Measurements from ENCODE around the gene POLR1H. TPM values are rescaled to one million over a fixed set of nuclear protein-coding genes. Genes with fewer than 3 reads are reported as not detected.

Gene POLR1H
- total RNA-seq, 1 donor from 2014 or later, result 20.3 TPM

- TF ChIP-seq CTCF (IDR thresholded peaks at IDR 0.05), result no peak
- Histone ChIP-seq H3K27ac (peak overlapping the region; percentile 88), H3K4me3 (peak overlapping the region; percentile 73), H3K4me1 (peaks cover 18% of the 10 kb centered on the region), H3K36me3 (peaks cover 10% of the 10 kb centered on the region), H3K9me3 (no peaks in the 10 kb centered on the region), H3K27me3 (peaks cover 4% of the 10 kb centered on the region)
- no peak for ATAC-seq
- no peak for DNase-seq
- intact Hi-C loops (cut with DNase I), result no loop called here
Measured at GRCh38 chr6:30067460-30068139, 6.5 kb downstream of the POLR1H start.

- H3K9me3 ChIP-seq, result no peaks in the 10 kb centered on the region
Measured at GRCh38 chr6:30071081-30071818, 10.2 kb downstream of the POLR1H start.

GRCh38 chr6:30071858-30072257, 10.8 kb downstream of the POLR1H start:
- no peak overlapping the region for H3K4me3 ChIP-seq
- no peak for TF ChIP-seq CTCF (IDR thresholded peaks at IDR 0.05)
- H3K4me1 ChIP-seq, result peaks cover 14% of the 10 kb centered on the region
- no peak overlapping the region for H3K27ac ChIP-seq
- H3K36me3 ChIP-seq, result peaks cover 6% of the 10 kb centered on the region
- intact Hi-C loops (cut with DNase I), result no loop called here
- ATAC-seq (no peak), DNase-seq (no peak)
- H3K9me3 ChIP-seq, result no peaks in the 10 kb centered on the region
- peaks cover 27% of the 10 kb centered on the region for H3K27me3 ChIP-seq

More at GRCh38 chr6:30071081-30071818, 10.2 kb downstream of the POLR1H start:
- peaks cover 6% of the 10 kb centered on the region for H3K36me3 ChIP-seq
- H3K27ac ChIP-seq, result no peak overlapping the region
- peaks cover 14% of the 10 kb centered on the region for H3K4me1 ChIP-seq
- intact Hi-C loops (cut with DNase I), result no loop called here
- no peak for ATAC-seq
- DNase-seq, result peak; percentile 63
- H3K4me3 ChIP-seq, result no peak overlapping the region
- H3K27me3 ChIP-seq, result peaks cover 27% of the 10 kb centered on the region
- no peak for TF ChIP-seq CTCF (IDR thresholded peaks at IDR 0.05)

- Histone ChIP-seq H3K36me3 (peaks cover 4% of the 10 kb centered on the region), H3K27me3 (peaks cover 27% of the 10 kb centered on the region), H3K4me1 (peaks cover 6% of the 10 kb centered on the region), H3K4me3 (peak overlapping the region; percentile 55), H3K27ac (no peak overlapping the region), H3K9me3 (no peaks in the 10 kb centered on the region)
- TF ChIP-seq CTCF (IDR thresholded peaks at IDR 0.05), result no peak
- DNase-seq (no peak), ATAC-seq (no peak)
- intact Hi-C loops (cut with DNase I), result no loop called here
Measured at GRCh38 chr6:30073489-30074235, 12.6 kb downstream of the POLR1H start.

- no peaks in the 10 kb centered on the region for H3K36me3 ChIP-seq
- H3K27me3 ChIP-seq, result peaks cover 27% of the 10 kb centered on the region
- H3K4me3 ChIP-seq, result peak overlapping the region; percentile 55
- intact Hi-C loops (cut with DNase I), result no loop called here
- H3K9me3 ChIP-seq, result no peaks in the 10 kb centered on the region
- DNase-seq (no peak), ATAC-seq (no peak)
- TF ChIP-seq CTCF (IDR thresholded peaks at IDR 0.05), result no peak
- no peak overlapping the region for H3K27ac ChIP-seq
- H3K4me1 ChIP-seq, result peaks cover 6% of the 10 kb centered on the region
Measured at GRCh38 chr6:30074331-30075093, 13.4 kb downstream of the POLR1H start.
